NCI-H748 (cell line): ENCODE data around the gene RASL12.
"Not testable (repeated sequence)": the region's sequence is repeated elsewhere in the genome, so short reads cannot be mapped to it uniquely, and the experiment has no call there.

Experiments
- DNase-seq: peaks from one replicate; lab custom pipeline; 2025; ENCODE audit not compliant: unreplicated experiment; lab: John Stamatoyannopoulos, UW

RASL12 gene

GRCh38 chr15:65028921-65029735 is 38.7 kb downstream of the RASL12 start, which contains the start of gene MTFMT:
MTFMT (minus strand) TSS chr15:65029639; CDS start chr15:65029613, 26 bp downstream.
- DNase-seq, result peak; percentile 84

DNA sequence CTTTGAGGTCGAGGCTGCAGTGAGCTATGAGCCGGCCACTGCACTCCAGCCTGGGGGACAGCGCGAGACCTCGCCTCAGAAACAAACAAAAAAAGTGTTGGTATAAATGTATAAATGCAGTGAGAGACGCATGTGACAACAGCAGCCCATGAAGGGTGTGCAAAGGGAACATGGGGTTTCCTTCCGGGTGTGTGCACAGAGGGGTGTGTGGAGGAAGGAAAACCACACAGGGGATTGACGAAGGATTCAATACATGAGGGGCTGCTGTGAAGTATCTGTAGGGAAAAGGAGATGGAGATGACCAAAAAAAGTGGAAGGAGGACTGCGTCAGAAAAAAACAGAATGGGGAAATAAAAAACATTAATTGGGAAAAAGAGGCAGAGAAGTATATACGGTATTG is 39.5 kb downstream of the RASL12 start:
- no peak for DNase-seq

GRCh38 chr15:65027593-65027992 is 40.2 kb downstream of the RASL12 start:
- no peak for DNase-seq

GRCh38 chr15:65026756-65027155 is 41.0 kb downstream of the RASL12 start:
- no peak for DNase-seq

GRCh38 chr15:65021488-65021887 is 46.3 kb downstream of the RASL12 start:
- no peak for DNase-seq

DNA sequence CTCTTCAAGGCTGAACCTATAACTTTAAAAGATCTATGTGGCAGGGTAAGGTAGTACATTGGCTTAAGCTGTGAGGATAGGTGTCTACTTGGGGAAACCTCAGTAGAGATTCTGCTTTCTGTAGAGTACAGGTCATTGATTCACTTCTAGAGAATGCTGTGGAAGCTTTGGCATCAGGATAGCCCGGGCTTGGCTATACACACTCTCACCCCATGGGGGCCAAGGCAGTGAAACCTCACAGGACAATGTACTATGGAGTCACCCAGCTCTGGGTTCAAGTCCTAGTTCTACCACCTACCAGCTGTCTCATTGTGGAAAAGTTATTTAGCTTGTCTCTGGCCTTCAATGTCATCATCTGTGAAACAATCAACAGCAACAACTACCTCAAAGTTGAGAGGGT is 47.4 kb downstream of the RASL12 start:
- DNase-seq, result no peak

- not testable (repeated sequence) for DNase-seq
Observed at GRCh38 chr15:65011198-65011597, 56.6 kb downstream of the RASL12 start.

- DNase-seq, result no peak
Observed at GRCh38 chr15:65008983-65009382, 58.8 kb downstream of the RASL12 start.

DNA sequence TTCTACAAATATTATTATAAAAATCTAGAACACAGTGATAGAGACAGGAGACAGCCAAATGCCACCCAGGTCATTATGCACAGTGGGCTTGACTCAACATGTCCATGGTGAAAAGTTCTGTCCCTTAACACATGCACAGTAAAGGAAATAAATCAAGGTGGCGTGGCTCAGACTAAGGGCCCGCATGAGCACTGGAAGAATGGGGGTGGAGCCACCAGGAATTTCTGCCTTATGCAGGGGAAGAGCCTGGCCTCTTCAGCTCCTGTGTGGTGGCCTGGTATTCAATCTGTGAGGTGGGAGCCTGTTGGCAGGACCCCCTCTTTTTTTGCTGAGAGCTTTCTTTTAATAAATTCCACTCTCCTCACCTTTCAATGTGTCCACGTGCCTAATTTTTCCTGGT is 60.9 kb downstream of the RASL12 start:
- DNase-seq, result no peak

- DNase-seq, result no peak
Observed at GRCh38 chr15:65004993-65005392, 62.8 kb downstream of the RASL12 start.
